Rectal smooth muscle tissue (tissue), 1 donor: ENCODE measurements around the gene ARHGAP8.
"Not testable (repeated sequence)": the region's sequence is repeated elsewhere in the genome, so short reads cannot be mapped to it uniquely, and the experiment has no call there.

Source experiments
- H3K27ac ChIP-seq: one replicate; pipeline ENCODE4 v1.7.0; 2013; ENCODE audit warnings: low read depth, low read length, inconsistent platforms
- H3K27me3 ChIP-seq: one replicate; pipeline ENCODE4 v1.7.0; 2013; ENCODE audit warnings: low read length; ENCODE audit not compliant: control insufficient read depth, insufficient read depth
- H3K36me3 ChIP-seq: one replicate; pipeline ENCODE4 v1.7.0; 2013; ENCODE audit warnings: low read length; ENCODE audit not compliant: control insufficient read depth, insufficient read depth
- H3K4me1 ChIP-seq: one replicate; pipeline ENCODE4 v1.7.0; 2013; ENCODE audit warnings: low read length; ENCODE audit not compliant: control insufficient read depth, insufficient read depth
- H3K4me3 ChIP-seq: one replicate; pipeline ENCODE4 v1.7.0; 2013; ENCODE audit warnings: low read length
- H3K9ac ChIP-seq: one replicate; pipeline ENCODE4 v1.7.0; 2013; ENCODE audit warnings: low read length

The ARHGAP8 gene

DNA sequence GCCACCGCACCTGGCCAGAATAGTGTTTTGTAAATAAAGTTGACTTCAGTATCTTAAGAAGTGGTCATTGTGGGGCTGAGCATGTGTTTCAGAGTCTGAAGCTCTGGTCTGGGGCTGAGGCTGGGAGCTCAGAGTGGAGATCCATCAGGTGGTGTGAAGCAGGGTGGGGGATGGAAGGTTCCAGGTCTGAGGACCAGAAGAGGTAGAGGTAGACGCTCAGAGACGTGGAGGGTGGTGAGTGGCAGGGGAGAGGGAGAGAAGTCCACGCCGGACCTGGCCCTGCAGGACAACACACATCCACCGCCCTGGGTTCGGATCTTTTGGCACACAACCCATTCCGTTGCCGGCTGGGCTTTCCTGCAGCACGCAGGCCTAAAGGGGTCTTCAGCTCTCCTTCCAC, 40.7 kb downstream of the ARHGAP8 start:
- Histone ChIP-seq H3K27ac (no peak overlapping the region), H3K27me3 (no peaks in the 10 kb centered on the region), H3K4me3 (no peak overlapping the region), H3K4me1 (no peaks in the 10 kb centered on the region), H3K9ac (no peak overlapping the region), H3K36me3 (no peaks in the 10 kb centered on the region)

DNA sequence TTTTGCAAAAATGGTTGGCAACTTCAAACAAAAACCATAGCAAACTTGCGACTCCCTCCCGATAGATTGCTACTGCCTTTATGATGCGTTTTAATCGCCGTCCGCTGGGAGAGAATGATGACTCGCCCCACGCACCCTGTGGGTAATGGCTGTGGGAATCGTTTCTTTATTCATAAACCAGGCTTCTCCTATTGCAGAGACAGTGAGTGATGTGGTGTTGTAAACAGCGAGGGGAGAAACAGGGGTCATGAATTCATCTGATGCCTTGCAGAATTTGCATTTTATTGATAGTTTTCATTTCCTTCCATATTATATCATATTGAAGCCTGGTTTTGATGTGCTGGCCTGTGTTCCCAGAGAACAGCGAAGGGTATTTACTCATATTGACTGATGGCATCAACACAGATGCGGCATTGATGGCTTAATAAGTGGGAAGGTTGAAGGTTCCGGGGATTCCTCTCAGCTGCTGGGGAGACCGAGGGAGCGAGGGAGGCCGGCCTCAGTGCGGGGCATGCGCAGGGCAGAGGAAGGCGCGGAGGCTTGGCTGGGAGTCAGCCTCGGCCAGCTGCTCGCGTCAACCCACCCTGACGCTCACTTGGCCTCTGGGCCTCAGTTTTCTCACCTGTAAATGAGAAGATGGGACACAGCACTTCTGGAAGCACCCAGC, 41.3 kb downstream of the ARHGAP8 start:
- H3K4me3 ChIP-seq: no peak overlapping the region
- H3K36me3 ChIP-seq: no peaks in the 10 kb centered on the region
- H3K9ac ChIP-seq: no peak overlapping the region
- H3K4me1 ChIP-seq: no peaks in the 10 kb centered on the region
- H3K27ac ChIP-seq: no peak overlapping the region
- no peaks in the 10 kb centered on the region for H3K27me3 ChIP-seq

DNA sequence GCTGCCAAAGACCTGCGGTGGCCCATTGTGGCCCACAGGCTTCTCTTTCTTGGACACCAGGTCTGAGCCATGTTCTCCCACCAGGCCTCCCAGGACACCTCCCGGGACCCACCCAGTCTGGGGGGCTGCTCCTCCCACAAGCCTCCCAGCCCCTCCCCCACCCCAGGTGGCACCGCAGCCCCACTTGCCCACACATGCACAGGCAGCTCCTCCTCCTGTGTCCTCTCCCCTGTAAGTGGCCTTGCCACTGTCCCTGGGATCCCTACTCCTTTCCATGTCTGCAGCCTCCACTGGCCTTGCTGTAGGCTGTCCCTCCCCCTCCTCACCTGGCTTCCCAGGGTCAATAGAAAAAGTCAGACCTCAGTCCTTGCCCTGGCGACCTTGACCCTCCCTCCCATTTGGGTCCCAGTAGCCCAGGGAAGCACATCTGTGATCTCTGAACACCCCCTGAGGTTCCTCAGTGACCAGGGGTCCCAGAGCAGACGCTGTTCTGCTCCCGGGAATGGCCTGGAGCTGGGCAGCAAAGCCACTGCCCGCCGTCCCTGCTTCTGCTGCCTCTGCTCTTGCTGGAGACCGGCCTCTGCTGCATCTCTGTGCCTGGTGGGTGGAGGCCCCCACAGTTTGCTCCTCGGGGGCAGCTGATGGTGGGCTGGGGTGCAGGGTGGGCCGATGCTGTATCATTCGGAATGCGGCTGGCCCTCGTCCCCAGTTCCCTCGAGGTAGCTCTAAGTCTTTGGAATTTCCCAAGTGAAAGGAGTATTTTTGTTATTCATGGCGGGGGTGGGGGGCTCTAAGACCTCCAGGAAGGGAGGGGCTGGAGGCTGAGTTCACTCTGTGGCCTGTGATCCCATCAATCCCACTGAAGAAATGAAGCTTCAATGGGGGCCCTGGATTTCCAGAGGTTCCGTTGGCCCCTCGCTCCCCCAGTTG, 43.6 kb downstream of the ARHGAP8 start:
- Histone ChIP-seq H3K4me3 (no peak overlapping the region), H3K9ac (no peak overlapping the region), H3K27me3 (no peaks in the 10 kb centered on the region), H3K27ac (no peak overlapping the region), H3K36me3 (no peaks in the 10 kb centered on the region), H3K4me1 (no peaks in the 10 kb centered on the region)

DNA sequence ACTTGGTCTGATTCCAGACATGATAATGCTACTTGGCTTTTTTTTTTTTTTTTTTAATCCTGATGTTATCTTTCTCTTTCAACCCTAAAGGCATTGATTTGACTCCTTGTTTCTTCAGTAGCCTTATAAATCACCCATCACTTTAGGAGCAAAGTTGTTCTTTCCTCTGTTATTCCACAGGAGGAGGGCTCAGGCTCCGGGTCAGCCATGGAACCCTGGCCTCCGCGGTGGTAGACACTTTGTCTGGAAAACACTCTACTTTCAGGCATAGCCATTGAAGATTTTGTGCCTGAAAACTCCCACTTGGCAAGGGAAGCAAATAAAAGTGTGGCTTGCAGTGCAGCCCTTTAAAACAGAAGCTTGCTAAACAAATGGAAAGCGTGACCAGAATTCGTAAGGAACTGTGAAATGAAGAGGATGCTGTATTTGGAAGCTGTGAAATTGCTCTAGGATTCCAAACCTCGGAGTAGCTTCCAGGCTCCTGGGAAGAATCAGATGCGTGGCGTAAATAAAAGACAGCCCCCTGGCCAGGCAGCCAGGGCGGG, 44.9 kb downstream of the ARHGAP8 start:
- Histone ChIP-seq H3K4me1 (no peaks in the 10 kb centered on the region), H3K4me3 (no peak overlapping the region), H3K36me3 (no peaks in the 10 kb centered on the region), H3K27ac (no peak overlapping the region), H3K27me3 (no peaks in the 10 kb centered on the region), H3K9ac (no peak overlapping the region)

DNA sequence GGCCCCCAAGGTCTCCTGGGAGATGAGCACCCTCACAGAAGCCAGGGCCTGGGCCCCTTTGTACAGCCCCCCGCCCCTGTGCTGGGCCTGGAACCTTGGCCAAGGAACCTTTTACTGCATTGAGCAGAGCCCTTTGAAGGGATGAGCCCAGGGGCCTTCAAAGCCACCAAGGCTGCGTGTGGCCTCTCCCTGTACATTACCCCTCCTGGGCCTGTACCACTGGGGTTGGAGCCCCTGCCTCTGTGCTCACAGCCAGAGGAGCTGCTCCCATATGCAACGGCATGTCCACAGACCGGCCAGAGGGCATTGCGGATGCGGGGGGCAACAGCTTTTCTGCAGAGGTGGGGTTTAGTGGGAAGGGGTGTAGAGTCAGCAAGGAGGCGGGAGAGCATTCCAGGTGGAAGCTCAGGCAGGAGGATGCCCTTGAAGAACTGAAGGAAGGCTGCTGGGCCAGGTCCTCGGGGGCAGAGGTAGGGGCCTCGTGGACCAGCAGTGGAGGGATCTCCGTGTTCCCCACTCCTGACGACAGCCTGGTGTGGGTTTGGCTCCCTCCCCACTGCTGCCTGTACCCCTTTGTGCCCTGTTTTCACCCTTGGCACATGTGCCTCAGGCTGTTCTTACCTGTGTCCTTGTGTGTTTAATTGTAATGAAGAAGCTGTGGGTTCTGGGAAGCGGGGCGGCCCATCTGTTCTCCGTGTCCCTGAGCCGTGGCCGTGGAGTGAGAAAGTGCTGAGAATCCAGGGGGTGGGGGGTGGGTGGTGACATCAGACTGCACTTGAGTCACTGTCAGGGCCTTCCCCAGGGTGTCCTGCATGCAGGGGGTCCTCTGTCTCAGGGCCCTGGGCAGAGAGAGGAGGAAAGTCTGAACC, 46.9 kb downstream of the ARHGAP8 start:
- Histone ChIP-seq H3K27me3 (no peaks in the 10 kb centered on the region), H3K9ac (no peak overlapping the region), H3K4me1 (no peaks in the 10 kb centered on the region), H3K4me3 (no peak overlapping the region), H3K27ac (no peak overlapping the region), H3K36me3 (no peaks in the 10 kb centered on the region)

DNA sequence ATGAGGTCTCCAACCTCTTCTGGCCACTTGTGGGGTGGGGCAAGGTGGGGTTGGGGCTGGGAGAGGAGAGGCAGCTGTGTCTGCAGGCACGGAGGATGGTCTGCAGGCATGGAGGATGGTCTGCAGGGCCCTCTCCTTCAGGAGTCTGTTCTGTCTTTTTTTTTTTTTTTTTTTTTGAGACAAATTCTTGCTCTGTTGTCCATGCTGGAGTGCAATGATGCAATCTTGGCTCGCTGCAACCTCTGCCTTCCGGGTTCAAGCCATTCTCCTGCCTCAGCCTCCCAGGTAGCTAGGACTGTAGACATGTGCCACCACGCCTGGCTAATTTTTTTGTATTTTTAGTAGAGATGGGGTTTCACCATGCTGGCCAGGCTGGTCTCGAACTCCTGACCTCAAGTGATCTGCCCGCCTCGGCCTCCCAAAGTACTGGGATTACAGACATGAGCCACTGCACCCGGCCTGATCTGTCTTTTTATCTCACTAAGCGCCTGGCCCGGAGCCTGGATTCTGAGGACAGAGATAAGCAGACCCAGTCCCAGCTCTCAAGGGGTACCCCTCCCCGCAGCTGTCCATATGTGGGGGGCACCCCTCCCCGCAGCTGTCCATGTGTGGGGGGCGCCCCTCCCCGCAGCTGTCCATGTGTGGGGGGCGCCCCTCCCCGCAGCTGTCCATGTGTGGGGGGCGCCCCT, 47.7 kb downstream of the ARHGAP8 start:
- not testable (repeated sequence) for H3K9ac ChIP-seq, H3K4me1 ChIP-seq, H3K27me3 ChIP-seq, H3K27ac ChIP-seq, H3K4me3 ChIP-seq, H3K36me3 ChIP-seq

DNA sequence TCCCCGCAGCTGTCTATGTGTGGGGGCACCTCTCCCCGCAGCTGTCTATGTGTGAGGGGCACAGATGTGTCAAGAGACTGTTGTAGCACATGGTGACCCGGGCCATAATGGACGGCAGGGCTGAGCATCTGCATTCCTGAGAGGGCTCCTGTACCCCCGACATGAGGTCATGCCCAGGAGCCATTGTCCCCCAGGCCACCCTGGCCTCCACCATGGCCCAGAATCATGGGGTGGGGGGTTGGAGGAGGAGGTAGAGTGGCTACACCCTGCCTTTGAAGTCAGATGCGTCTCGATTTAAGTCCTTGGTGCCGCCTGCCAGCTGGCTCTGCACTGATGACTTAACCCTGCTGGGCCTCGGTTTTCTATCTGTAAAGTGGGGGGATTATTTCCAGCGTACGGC, 49.1 kb downstream of the ARHGAP8 start:
- Histone ChIP-seq H3K9ac (no peak overlapping the region), H3K27ac (no peak overlapping the region), H3K27me3 (no peaks in the 10 kb centered on the region), H3K4me3 (no peak overlapping the region), H3K36me3 (no peaks in the 10 kb centered on the region), H3K4me1 (no peaks in the 10 kb centered on the region)

DNA sequence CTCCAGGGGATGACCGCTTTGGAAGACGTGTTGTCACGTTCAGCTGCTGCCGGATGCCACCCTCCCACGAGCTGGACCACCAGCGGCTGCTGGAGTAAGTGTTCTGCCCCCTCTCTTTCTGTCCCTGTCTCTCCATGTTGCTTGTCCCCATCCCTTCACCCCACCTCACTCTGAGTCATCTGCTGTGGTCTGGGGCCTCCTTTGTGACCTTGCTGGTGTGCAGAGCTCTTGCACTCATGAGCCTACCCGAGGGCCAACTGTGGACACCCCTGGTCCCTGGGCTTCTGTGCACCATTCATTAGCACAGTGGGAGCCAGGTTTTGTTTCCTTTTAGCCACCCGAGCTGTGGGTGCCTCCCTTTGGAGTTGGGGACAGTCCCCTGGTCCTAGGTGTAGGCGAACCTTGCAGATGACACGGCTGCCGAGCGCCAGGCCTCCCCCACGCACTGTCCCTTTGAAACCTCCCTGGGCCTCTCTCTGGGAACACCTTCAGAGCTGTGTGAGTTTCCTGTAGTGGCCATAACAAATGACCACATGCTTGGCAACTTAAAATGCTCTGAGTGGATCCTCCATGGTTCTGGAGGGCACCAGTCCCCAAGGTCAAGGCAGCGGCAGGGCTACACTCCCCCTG, 49.8 kb downstream of the ARHGAP8 start:
- Histone ChIP-seq H3K27ac (no peak overlapping the region), H3K27me3 (no peaks in the 10 kb centered on the region)

DNA sequence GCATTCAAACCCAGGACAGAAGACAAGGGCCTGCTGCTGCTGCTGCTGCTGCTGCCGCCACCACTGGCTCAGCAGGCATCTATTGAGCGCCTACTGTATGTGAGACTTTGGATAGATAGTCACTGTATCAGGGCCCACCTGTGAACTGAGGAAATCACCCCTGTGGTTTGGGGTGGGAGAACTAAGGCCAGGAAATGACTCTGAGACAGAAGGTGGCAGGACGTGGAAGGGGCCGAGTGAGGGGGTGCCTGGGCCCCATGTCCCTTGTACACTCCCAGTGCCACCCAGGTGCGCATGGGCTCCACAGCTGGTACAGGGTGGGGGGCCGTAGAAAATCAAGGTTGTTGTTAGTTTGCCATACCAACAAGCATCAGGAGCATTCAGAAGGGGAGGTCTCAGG, 50.6 kb downstream of the ARHGAP8 start:
- Histone ChIP-seq H3K36me3 (no peaks in the 10 kb centered on the region), H3K4me3 (no peak overlapping the region), H3K4me1 (no peaks in the 10 kb centered on the region), H3K27ac (no peak overlapping the region), H3K27me3 (no peaks in the 10 kb centered on the region), H3K9ac (no peak overlapping the region)

More for the DNA sequence above, 49.8 kb downstream of the ARHGAP8 start:
- Histone ChIP-seq H3K4me3 (no peak overlapping the region), H3K4me1 (no peaks in the 10 kb centered on the region), H3K9ac (no peak overlapping the region), H3K36me3 (no peaks in the 10 kb centered on the region)

DNA sequence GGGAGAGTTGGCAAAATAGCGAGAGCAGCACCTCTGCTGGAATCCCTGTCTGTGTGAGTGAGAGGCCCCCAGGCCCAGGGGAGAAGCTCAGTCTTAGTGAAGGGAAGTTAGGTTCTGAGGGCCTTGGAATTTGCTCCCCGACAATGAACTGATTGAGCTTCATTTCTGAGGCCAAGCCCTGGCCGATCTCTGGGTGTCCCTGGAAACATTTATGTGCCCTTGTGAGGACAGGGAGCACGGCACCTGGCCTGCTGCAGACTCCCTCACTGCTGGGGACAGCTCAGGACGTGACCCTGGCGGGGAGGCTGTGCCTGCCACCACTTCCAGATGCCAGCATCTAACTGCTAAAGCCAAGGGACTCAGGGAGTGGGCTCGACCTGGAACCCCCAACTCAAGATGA, 52.0 kb downstream of the ARHGAP8 start:
- H3K4me1 ChIP-seq: no peaks in the 10 kb centered on the region
- H3K4me3 ChIP-seq: no peak overlapping the region
- no peak overlapping the region for H3K27ac ChIP-seq
- H3K36me3 ChIP-seq: no peaks in the 10 kb centered on the region
- H3K27me3 ChIP-seq: no peaks in the 10 kb centered on the region
- no peak overlapping the region for H3K9ac ChIP-seq

DNA sequence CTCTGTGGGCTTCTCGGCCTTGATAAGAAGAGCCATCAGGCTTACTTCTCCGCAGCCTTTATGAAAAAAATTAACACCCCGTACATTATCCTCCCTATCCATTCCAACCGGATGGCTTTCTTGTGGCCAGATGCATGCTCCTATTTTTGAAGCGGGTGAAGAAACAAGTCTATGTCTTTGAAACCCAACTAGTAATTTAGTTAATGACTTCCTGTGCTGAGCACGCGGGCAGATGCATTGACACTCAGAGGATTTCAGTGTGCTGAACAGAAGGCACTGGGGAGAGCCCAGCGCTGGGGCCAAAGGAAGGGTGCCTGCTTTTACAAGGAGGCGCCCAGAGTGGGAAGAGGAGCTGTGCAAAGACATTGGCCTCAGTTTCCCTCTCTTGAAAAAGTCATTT, 53.3 kb downstream of the ARHGAP8 start:
- Histone ChIP-seq H3K4me3 (no peak overlapping the region), H3K27ac (no peak overlapping the region), H3K4me1 (no peaks in the 10 kb centered on the region), H3K36me3 (no peaks in the 10 kb centered on the region), H3K27me3 (no peaks in the 10 kb centered on the region), H3K9ac (no peak overlapping the region)
